Epithelial cell of esophagus (primary cell): ENCODE measurements around the gene AKNA.
A peak's percentile ranks its signal among the peaks of the same experiment; 100 is the strongest.

Experiments used
- DNase-seq: peaks from one replicate; pipeline ENCODE4 v3.0.0; 2010; ENCODE audit warnings: low read depth
- H3K4me3 ChIP-seq: 2 replicates; pipeline ENCODE4 v1.5.1; 2011; ENCODE audit warnings: mild to moderate bottlenecking, low read length, control low read depth
- TF ChIP-seq, protein P1 (sequence below): IDR thresholded peaks from 2 replicates; pipeline ENCODE4 v1.5.1; 2011; ENCODE audit warnings: low read depth, mild to moderate bottlenecking, low read length, control low read depth, inconsistent platforms; ENCODE audit not compliant: insufficient read depth; ENCODE audit errors: missing control alignments

Gene AKNA

GRCh38 chr9:114431003-114431402 is 43.2 kb upstream of the AKNA start:
- DNase-seq: no peak
- TF ChIP-seq, protein P1, sequence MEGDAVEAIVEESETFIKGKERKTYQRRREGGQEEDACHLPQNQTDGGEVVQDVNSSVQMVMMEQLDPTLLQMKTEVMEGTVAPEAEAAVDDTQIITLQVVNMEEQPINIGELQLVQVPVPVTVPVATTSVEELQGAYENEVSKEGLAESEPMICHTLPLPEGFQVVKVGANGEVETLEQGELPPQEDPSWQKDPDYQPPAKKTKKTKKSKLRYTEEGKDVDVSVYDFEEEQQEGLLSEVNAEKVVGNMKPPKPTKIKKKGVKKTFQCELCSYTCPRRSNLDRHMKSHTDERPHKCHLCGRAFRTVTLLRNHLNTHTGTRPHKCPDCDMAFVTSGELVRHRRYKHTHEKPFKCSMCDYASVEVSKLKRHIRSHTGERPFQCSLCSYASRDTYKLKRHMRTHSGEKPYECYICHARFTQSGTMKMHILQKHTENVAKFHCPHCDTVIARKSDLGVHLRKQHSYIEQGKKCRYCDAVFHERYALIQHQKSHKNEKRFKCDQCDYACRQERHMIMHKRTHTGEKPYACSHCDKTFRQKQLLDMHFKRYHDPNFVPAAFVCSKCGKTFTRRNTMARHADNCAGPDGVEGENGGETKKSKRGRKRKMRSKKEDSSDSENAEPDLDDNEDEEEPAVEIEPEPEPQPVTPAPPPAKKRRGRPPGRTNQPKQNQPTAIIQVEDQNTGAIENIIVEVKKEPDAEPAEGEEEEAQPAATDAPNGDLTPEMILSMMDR: no peak
- H3K4me3 ChIP-seq: no peak overlapping the region

- peak; percentile 13 for DNase-seq
- no peak overlapping the region for H3K4me3 ChIP-seq
- TF ChIP-seq, protein P1: no peak
These were observed 42.7 kb upstream of the AKNA start for GRCh38 chr9:114430457-114430856.

- TF ChIP-seq, protein P1: no peak
- DNase-seq: no peak
- no peak overlapping the region for H3K4me3 ChIP-seq
These were observed 41.7 kb upstream of the AKNA start for GRCh38 chr9:114429488-114429887.

- TF ChIP-seq, protein P1: no peak
- no peak overlapping the region for H3K4me3 ChIP-seq
- DNase-seq: no peak
These were observed 40.7 kb upstream of the AKNA start for GRCh38 chr9:114428466-114428865.

GRCh38 chr9:114427644-114428043 is 39.9 kb upstream of the AKNA start:
- no peak overlapping the region for H3K4me3 ChIP-seq
- TF ChIP-seq, protein P1: no peak
- no peak for DNase-seq

- DNase-seq: no peak
- H3K4me3 ChIP-seq: no peak overlapping the region
- TF ChIP-seq, protein P1: no peak
These were observed 38.5 kb upstream of the AKNA start for GRCh38 chr9:114426046-114426948.

DNA sequence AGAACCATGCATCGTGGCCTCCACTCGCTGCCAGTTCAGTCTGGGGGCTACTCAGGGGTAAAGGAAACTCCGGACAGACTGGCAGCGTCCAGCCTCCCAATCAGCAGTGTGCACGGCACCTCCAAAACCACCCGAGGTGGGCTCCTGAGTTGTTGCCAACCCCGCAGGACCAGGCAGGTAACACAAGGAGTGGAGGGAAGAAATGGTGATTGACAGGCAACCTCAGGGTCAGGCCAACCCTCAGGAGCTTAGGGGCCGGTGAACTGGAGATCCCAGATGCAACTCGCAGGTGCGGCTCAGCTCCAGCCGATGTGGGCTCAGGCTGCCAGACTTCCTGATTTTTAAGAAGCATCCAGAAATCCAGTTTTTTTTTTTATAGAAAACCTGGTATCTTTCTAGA is 37.3 kb upstream of the AKNA start:
- no peak overlapping the region for H3K4me3 ChIP-seq
- TF ChIP-seq, protein P1: no peak
- DNase-seq: no peak
